Activated CD4-positive, CD25-positive, alpha-beta regulatory T cell treated with anti-CD3 and anti-CD28 coated beads, Interleukin-2, amount 50 U/mL, for 16 hours (primary cell): ENCODE data around the gene RASGRP2.
"Not testable (repeated sequence)": the region's sequence is repeated elsewhere in the genome, so short reads cannot be mapped to it uniquely, and the experiment has no call there.

Experiments
- DNase-seq: peaks from one replicate; pipeline ENCODE4 v3.0.0-alpha.2; 2020; ENCODE audit warnings: low read depth, low spot score

RASGRP2 gene

DNA sequence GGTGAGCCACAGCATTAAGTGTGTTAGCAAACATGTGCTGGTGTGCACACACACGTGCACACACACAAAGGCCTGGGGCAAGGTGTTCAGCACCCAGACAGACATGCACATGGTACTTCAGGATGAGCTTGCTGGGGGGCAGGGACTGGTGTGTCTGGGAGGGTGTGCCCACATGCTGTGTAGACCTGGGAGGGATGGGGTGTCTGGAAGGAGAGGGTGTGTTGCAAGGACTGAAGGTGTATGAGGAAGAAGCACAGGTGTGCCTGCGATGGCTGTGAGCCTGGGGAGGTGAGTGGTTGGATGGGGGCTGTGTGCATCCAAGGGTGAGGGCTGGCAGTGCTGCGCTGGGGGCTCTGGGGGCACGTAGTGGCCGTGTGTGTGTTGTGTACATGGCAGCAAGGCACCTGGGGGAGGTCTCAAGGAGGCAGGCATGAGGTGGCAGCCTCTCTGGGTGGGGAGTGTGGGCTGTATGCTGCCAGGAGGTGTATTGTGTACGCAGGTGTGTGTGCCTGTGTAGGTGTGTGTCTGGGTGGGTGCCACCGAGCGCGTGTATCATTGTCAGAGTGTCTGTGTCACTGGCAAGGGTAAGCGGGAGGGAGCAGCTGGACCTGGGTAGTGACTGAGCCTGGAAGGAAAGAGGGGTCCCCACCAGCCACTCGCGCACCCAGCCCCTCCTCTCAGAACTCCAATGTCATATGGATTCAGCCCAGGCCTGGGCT is 23.1 kb downstream of the RASGRP2 start:
- no peak for DNase-seq

DNA sequence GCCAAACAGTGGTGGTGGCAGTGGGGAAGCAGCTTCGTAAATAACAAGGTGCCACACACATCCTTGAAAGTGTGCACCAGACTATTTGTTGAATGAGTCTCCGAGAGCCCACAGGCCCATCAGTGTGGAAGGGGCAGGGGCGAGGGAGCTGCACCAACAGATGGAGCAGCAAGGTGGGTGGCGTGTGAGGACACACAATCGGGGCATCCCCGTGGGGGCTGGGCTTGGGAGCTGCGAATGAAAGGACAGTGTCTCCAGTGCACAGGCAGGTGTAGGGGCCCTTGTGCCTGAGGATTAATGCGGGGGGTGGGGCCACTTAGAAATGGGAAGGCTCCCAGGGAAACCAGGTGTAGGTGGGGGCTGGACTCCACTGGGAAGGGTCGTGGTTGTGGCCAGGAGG is 23.8 kb downstream of the RASGRP2 start:
- no peak for DNase-seq

DNA sequence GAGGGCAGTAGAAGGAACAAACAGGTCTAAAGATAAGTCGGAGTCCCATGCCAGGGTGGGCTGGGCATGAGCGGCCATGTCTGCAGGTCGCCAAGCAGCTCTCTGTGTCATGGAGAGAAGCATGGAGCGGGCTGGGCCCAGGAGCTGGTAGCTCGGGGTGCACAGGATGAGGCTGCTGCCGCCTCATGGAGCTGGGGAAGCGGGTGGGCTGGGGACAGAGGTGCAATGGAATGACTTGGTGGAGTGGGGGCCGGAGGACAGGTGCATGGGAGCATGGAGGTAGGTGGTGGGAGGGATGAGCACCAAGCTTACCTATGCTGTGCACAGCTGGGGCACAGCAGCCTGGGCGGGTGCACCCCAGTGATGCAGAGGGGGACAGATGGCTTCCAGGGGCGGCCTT is 24.5 kb downstream of the RASGRP2 start:
- DNase-seq: no peak

DNA sequence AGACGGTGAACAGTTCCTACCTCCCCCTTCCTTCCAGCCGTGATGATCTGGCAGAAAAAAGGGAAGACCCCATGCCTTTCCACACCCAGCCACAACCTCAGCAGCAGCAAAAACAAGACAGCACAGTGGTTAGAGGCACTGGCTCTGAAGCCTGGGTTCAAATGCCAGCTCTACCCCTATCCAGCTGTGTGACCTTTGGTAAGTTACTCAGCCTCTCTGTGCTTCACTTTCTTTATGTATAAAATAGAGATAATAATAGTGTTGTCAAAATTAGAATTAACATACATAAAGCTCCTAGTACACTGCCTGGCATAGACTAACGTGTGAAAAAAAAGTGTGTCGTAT is 25.2 kb downstream of the RASGRP2 start:
- no peak for DNase-seq

DNA sequence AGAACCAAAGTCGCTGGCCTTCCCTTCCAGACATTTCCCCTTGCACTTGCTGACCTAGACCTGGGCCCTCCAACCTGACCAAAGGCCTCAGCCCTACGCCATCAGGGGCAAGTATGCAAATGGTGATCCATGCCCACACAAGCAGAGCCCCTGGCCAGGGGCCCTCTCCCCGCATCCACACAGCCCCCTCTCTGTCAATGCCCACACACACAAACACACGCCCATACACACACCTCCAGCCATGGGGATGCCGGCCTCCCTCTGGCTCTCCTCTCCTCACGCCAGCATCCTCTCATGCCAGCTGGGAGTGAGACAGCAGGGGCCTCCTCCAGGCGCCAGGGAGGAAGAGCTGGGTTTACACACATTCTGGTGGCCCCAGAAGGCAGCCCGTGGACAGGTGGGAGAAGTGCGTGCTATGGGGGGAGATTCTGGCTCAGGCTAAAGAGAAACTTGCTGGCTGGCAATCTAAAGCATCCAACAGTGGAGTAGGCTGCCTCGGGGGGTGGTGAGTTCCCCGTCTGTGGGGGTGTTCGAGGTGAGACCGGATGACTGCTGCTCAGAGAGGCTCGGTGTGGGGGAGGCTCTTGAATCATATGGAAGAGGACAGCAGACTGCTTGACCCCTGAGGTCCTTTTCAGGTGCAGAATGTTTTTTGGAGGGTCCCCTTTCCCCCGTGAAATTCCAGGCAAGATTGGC is 25.7 kb downstream of the RASGRP2 start:
- no peak for DNase-seq

DNA sequence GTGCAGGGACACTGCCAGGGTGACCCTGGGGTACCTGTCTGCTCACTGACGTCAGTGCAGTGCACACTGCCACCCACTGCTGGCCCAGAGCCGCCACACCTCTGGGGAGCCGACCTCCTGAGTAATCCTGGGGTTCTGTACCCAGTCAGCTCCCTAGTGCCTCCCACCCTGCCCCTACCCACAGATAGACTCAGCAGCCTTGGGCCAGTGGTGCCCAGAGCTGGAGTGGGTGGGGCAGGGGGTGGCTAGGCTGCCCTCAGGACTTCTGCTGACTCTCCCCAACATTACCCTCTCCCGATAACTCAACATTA is 26.7 kb downstream of the RASGRP2 start:
- no peak for DNase-seq

DNA sequence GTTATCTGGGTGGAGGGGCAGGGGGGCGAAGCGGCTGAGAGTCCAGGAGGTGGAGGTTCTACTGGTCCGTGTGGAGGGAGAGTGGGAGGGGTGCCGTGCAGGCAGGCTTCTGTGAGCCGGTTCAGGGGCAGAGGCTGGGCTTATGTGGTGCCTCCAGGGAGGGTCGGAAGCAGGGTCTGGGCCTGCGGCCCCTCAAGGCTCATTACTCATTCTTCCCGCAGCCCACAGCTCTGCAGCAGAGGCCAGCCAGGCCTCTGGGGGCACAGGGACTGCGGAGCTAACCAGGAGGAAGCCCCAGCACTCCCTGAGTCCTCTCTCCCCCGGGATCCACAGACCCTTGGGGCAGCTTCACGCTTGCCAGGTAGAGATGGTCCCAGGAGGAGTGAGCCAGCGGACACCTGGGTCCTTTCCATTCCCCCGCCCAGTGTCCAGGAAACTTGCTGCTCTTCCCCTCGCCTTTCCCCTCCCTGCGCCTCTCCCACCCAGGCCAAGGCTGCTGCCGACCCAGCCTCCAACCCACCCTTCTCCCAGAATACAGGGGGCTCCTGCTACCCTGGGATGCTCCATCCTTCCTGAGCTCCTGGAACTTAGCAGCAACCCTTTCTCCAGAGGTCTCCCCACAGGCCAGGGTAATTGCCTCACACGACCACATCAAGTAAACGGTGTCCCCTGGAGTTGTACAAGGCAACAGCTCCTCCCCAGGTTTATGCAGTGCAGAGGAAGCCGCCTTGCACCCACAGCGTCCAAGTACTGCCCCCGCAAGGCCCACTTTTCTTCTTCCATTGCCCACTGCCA is 27.3 kb downstream of the RASGRP2 start:
- no peak for DNase-seq

DNA sequence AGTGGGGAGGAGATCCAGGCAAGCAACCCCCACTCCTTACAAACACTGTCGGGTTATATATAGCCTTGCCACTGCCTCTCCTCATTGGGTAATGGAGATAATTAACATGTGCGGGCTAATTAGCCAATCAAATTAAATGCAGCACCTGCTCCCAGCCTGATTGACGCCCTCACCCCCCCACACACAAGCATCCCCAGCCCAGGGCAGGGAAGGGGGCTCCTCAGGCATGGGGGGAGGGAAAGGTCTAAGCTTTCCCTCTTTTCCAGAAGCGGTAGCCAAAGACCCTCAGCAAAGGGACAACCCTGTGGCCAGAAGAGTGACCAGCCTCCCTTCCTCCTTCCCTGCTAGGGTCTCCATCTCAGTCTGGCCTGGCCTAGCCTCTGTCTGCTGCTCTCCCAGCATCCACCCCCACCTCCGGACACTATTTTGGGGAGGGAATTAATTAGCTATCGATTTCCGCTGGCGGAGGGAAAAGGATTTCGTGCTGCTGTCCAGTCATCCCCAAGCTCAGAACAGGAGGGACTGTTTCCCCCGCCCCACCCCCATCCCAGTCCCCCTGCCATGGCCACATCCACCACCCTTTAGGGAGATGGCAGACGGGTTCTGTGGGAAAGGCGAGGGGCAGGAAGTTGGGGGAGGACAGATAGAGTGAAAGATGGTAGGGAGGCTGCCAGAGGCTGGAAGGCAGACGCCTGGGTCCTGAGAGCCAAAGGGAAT is 28.0 kb downstream of the RASGRP2 start:
- DNase-seq: no peak

DNA sequence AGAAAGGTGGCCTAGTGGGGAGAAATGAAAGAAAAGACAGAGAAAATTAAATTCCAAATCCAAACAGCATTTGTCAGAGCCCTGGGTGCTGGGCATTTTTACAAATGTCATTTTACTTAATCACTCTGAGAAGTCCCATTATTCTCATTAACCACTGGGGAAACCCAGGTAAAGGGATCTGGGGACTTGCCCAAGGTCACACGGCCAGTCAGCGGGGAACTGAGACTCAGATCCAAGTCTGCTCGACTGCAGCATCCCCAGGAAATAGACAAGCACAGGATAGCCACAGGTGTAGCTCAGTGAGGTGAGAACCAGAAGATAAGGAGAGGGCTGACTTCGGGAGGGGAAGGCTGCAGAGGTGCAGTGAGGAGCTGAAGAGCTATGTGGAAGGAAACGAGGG is 28.8 kb downstream of the RASGRP2 start:
- no peak for DNase-seq

DNA sequence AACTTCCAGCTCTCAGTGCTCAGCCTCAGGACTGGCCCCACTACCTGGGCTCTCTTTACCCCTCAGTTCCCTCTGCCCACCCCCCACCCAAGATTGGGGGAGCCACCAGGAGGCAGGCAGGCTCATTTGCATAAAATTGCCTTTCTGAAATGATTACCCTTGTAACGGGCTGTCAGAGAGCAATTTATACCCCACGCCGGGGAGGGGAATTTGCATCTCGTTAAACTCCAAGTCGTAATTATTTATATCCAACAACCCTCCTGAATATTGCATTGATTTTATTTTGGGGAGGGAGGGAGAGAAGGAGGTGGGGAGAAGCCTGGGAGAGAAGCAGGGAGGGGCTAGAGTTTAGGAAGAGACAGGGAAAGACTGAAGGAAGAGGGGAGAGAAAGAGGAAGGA is 29.3 kb downstream of the RASGRP2 start:
- DNase-seq: no peak

DNA sequence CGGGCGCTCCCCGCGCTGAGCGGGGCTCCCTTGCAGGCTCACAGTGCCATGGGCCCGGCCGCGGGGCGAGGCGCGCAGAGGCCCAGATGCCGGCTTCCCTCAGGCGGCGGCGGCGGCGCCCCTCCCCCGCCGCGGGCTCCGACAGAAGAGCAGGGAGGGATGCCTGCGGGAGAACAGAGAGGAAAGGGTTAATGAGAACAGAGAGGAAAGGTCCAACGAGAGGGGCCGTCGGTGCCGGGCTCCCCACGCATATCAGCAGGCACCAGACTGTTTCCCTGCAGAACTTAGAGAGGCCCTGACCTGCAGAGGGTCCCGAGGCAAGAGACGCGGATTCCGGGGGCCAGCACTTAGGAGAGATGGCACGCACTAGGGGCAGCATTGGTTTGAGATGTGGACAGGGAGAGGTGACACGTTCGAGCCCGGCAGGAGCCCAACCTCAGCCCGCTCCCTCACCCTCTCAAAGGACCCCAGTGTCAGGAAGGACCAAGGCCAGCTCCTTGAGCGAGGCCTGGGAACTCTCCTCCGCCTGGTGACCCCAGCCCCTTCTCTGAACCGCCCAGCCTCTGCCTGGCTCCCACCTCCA is 30.1 kb downstream of the RASGRP2 start:
- DNase-seq: no peak

DNA sequence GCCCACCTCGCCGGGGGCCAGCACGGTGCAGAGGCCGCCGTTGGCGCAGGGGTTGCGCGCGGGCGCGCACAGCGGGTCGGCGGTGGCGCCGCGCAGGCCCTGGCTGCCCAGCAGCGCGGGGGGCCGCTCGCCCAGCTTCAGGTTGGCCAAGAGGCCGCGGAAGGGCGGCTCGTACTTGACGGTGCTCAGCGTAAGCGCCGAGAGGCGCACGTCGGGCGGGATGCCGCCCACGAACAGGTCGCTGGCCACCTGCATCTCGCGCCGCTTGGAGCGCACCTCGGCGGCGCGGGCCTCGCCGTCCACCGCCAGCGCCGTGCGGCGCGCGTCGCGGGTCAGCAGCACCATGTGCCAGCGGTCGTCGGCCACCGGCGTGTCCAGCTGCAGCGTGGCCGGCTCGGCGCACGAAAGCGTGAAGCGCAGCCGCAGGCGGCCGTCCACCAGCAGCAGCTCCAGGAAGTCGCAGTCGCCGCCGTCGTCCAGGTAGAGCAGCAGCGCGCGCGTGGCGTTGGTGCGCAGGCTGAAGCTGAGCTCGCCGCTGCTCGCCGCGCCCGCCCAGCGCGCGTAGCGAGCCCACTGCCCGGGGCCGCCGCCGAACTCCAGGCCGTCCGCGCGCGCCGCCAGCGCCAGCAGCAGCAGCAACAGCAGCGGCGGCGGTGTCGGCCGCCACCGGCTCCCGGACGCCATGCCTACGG is 30.8 kb downstream of the RASGRP2 start:
- DNase-seq: no peak

DNA sequence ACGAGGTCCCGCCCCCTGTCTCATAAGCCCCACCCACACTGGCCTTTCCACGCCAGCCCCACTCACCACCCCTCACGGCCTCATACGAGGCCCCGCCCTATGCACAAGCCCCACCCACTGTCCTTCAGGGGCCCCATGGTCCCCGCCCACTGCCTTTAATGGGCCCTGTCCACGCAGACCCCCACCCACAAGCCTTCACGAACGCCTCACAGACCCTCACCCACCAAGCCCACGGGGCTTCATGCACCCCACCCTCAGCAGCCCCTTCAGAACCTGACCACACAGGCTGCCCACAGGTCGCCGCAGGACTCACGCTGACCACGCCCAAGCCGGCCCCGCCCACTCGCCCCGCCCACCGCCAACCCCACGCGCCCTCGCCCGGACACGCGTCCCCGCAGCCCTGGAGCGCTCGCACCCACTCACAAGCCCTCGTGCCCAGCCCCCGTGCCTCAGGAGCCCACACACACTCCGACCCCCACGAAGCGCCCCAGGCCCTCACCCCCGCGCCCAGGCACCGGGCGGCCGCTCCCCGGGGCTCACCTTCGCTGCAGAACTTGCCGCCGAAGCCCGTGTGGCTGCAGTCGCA is 31.4 kb downstream of the RASGRP2 start:
- DNase-seq: no peak

DNA sequence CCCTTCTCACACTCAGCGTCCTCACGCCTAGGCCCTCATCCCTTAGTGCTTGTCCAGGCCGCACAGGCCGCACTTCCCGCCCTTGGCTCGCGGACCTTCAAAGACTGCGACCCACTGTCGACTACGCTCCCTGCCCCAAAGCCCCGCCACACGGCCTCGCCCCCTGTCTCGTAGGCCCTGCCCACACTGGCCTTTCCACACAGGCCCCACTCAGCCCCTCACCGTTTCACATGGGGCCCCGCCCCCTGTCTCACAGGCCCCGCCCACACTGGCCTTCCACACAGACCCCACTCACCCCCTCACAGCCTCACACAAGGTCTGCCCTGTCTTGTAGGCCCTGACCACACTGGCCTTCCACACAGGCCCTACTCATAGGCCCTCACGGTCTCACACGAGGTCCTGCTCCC is 32.0 kb downstream of the RASGRP2 start:
- DNase-seq: no peak

DNA sequence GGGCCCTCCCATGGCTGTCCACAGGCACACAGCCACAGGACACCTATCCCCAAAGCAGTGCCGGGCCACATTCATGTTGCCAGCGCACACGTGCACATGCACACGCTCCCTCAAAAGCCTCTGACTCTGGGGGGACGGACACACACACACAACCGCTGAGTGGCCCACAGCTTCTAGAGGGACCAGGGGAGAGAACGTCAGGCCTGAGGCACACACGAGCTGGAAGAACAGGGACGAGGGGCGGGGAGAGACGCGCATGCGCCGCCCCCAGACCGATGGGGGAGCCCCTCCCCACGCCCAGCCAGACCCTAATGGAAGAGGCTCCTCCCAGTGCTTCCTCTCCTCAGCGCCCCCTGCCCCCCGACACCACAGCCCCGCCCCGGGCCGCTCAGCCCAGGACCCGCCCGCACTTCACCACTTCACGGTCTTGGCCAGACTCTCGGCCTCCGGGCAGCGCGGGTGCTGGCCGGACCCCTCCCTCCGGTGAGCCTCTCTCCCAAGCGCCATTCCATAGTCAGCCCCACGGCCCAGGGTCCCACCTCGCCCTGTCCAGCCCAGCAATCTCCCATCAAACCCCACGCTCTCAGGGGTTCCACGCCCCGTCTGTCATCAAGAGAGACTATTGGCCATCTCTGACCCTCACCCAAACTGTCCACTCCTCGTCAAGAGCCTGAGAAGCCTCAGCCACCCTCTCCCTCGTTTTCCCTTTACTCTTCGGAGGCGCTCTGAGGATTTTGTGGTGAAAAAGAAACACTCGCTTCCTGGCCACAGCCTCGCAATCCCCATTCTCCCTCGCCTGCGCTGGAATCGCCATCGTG is 32.6 kb downstream of the RASGRP2 start:
- no peak for DNase-seq

DNA sequence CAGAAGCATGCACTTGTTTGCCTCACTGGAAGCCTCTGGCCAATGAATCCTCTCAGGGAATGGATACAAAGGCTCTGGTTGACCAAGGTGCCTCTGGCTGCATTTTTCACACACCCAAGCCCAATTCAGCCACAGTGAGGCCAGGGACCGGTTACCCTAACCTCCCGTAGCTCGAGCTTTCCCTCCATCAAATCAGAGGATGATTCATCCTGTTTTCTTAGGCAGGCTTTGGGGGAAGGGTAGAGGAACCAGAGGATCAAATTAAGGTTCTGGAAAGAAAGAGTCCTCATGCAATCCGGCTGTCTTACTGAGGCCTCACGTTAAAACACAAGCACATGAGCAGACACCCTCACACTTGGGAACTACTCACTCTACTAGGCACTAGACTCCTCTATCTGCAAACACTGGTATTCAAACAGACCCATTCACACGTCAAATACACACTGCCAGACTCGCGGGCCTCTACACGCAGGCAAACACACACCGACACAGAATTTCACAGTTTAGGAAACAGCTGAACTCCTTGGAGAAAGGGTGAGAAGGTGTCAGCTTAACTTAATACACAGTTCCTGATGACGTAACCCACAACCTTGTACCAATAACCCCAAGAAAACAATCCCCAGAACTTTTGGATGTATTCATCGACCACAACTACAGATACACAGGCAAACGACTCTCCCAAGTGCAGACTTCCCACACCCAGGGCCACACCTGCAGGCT is 33.4 kb downstream of the RASGRP2 start:
- no peak for DNase-seq

DNA sequence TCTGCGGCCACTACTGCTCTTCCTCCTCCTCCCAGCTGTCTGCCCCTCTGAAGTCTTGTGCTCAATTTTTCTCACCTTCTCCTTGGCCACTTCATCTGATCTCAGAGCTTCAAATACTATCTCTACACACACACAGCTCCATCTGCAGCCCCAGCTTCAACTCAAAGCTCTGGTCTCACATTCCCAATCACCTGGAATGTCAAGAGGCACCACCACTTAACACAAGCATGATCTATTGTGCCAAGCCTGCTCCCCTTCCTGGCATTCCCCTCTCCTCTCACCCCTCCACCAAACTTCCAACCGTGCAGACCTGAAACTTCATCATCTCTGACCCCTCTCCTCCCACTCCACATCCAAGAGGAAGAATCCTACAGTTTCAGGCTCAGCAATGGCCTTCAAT is 38.4 kb downstream of the RASGRP2 start:
- no peak for DNase-seq

DNA sequence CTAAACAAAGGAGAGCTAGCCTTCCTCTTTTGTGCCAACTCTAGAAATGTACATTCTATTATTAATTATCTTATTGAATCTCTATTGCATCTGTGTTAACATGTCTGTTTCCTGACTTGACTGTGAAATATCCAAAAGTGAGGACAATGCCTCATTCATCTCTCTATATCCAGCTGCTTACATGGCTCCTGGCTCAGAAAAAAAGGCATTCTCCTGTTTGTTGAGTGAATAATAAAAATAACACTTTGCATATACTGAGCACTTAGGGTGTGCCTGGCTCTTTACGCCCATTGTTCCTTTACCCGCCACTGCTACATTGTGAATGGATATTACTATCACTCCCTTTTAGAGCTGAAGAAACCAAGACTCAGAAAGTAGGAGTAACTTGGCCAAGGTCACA is 40.9 kb downstream of the RASGRP2 start:
- DNase-seq: no peak

DNA sequence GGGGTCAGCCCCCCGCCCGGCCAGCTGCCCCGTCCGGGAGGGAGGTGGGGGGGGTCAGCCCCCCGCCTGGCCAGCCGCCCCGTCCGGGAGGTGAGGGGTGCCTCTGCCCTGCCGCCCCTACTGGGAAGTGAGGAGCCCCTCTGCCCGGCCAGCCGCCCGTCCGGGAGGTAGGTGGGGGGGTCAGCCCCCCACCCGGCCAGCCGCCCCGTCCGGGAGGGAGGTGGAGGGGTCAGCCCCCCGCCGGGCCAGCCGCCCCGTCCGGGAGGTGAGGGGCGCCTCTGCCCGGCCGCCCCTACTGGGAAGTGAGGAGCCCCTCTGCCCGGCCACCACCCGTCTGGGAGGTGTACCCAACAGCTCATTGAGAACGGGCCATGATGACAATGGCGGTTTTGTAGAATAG is 42.0 kb downstream of the RASGRP2 start:
- DNase-seq: not testable (repeated sequence)
